ENCODE results near the gene HBG2.

HBG2 gene

GRCh38 chr11:5247472-5248192 is 6.9 kb downstream of the HBG2 start:
- no peak for DNase-seq

GRCh38 chr11:5246772-5247471 is 7.7 kb downstream of the HBG2 start:
- DNase-seq = no peak

- DNase-seq = no peak
Measured at GRCh38 chr11:5245155-5245554, 9.4 kb downstream of the HBG2 start.

- no peak for DNase-seq
Measured at GRCh38 chr11:5243816-5244180, 10.8 kb downstream of the HBG2 start.

- DNase-seq = no peak
Measured at GRCh38 chr11:5242933-5243815, 11.4 kb downstream of the HBG2 start.

GRCh38 chr11:5242208-5242607 is 12.4 kb downstream of the HBG2 start:
- no peak for DNase-seq

GRCh38 chr11:5241458-5241857 is 13.1 kb downstream of the HBG2 start:
- DNase-seq = no peak

GRCh38 chr11:5240458-5240857 is 14.1 kb downstream of the HBG2 start:
- DNase-seq = no peak

GRCh38 chr11:5240056-5240455 is 14.5 kb downstream of the HBG2 start:
- DNase-seq = no peak

GRCh38 chr11:5239046-5239445 is 15.5 kb downstream of the HBG2 start:
- no peak for DNase-seq

- no peak for DNase-seq
Measured at GRCh38 chr11:5238486-5238885, 16.1 kb downstream of the HBG2 start.

- no peak for DNase-seq
Measured at GRCh38 chr11:5237420-5237819, 17.2 kb downstream of the HBG2 start.

GRCh38 chr11:5235364-5236095 is 19.1 kb downstream of the HBG2 start:
- no peak for DNase-seq

- no peak for DNase-seq
Measured at GRCh38 chr11:5234381-5234834, 20.2 kb downstream of the HBG2 start, which contains the start of gene HBD. TSS of gene HBD (minus strand) at chr11:5234483. CDS start at chr11:5234433, 50 bp downstream.

GRCh38 chr11:5233307-5233706 is 21.3 kb downstream of the HBG2 start:
- DNase-seq = no peak

- no peak for DNase-seq
Measured at GRCh38 chr11:5232821-5233220, 21.8 kb downstream of the HBG2 start.

GRCh38 chr11:5232176-5232575 is 22.4 kb downstream of the HBG2 start:
- DNase-seq = no peak

- no peak for DNase-seq
Measured at GRCh38 chr11:5231111-5231510, 23.5 kb downstream of the HBG2 start.

GRCh38 chr11:5230266-5230665 is 24.3 kb downstream of the HBG2 start:
- DNase-seq = no peak

GRCh38 chr11:5229796-5230195 is 24.8 kb downstream of the HBG2 start:
- DNase-seq = no peak

GRCh38 chr11:5229356-5229755 is 25.2 kb downstream of the HBG2 start:
- no peak for DNase-seq

GRCh38 chr11:5228124-5228523 is 26.5 kb downstream of the HBG2 start:
- no peak for DNase-seq

GRCh38 chr11:5227681-5228080 is 26.9 kb downstream of the HBG2 start:
- no peak for DNase-seq
